Measurements from ENCODE around the gene NF1.

- TF ChIP-seq, protein P1, sequence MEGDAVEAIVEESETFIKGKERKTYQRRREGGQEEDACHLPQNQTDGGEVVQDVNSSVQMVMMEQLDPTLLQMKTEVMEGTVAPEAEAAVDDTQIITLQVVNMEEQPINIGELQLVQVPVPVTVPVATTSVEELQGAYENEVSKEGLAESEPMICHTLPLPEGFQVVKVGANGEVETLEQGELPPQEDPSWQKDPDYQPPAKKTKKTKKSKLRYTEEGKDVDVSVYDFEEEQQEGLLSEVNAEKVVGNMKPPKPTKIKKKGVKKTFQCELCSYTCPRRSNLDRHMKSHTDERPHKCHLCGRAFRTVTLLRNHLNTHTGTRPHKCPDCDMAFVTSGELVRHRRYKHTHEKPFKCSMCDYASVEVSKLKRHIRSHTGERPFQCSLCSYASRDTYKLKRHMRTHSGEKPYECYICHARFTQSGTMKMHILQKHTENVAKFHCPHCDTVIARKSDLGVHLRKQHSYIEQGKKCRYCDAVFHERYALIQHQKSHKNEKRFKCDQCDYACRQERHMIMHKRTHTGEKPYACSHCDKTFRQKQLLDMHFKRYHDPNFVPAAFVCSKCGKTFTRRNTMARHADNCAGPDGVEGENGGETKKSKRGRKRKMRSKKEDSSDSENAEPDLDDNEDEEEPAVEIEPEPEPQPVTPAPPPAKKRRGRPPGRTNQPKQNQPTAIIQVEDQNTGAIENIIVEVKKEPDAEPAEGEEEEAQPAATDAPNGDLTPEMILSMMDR (IDR thresholded peaks at IDR 0.05) = no peak
- no peak for TF ChIP-seq POLR2AphosphoS5 (IDR thresholded peaks at IDR 0.05)
- no peak for TF ChIP-seq POLR2A (IDR thresholded peaks at IDR 0.05)
- no peak for TF ChIP-seq EP300 (IDR thresholded peaks at IDR 0.05)
These were observed 159.9 kb downstream of the NF1 start for GRCh38 chr17:31254654-31255053.

Measured in sigmoid colon (tissue), 4 donors.